ENCODE data around the gene EXOSC1. TPM values are rescaled to one million over a fixed set of nuclear protein-coding genes. Genes with fewer than 3 reads are reported as not detected.
A peak's percentile ranks its signal among the peaks of the same experiment; 100 is the strongest.
"Not testable (repeated sequence)": the region's sequence is repeated elsewhere in the genome, so short reads cannot be mapped to it uniquely, and the experiment has no call there.

EXOSC1 gene
- total RNA-seq, 1 experiment from 2014 or later, result 60.3 TPM

DNA sequence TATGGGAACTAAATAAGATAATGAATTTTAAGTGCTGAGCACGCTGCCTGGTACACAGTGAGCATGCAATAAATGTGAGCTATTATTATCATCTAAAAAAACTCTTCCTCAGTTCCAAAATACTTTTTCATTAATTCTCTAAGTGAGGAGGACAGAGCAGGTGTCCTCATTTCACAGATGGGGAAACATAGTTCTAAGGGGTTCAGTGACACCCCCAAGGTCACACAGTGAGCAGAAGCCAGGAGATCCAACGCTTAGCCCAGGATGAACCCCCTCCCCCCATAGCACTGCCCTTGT lies 37.9 kb downstream of the EXOSC1 start:
- intact Hi-C loops (cut with micrococcal nuclease; ENCODE audit: unreplicated experiment), result no loop called here
- ATAC-seq (no peak), DNase-seq (ENCODE audit: low read depth, low spot score) (no peak)
- Histone ChIP-seq H3K27ac (ENCODE audit: low read length) (peak overlapping the region; percentile 15; the same call in 1 of the 2 replicates), H3K27me3 (ENCODE audit: control insufficient read depth, insufficient read depth, low read length) (no peaks in the 10 kb centered on the region), H3K4me1 (ENCODE audit: control insufficient read depth, insufficient read depth, low read length) (no peaks in the 10 kb centered on the region), H3K36me3 (ENCODE audit: control insufficient read depth, insufficient read depth, low read length) (no peaks in the 10 kb centered on the region), H3K4me3 (ENCODE audit: low read depth in 2 of 2, low read length in 2 of 2) (no peak overlapping the region), H3K9me3 (ENCODE audit: control insufficient read depth, insufficient read depth, low read depth, low read length) (no peaks in the 10 kb centered on the region)
- no TSS peak for BruUV-seq (replicated peaks)
- ChIA-PET POLR2A (interaction anchor here (1.2 kb wide), 1 partner anchor 11 kb away, joined by 3 read pairs; no protein-coding TSS in a partner anchor), CTCF (interaction anchor here (0.6 kb wide), 1 partner anchor 40 kb away, joined by 4 read pairs; no protein-coding TSS in a partner anchor)
- no peak for TF ChIP-seq SIN3A (IDR thresholded peaks at IDR 0.05; ENCODE audit: borderline replicate concordance, insufficient read depth, low read depth, low read length)
- TF ChIP-seq, protein P1, sequence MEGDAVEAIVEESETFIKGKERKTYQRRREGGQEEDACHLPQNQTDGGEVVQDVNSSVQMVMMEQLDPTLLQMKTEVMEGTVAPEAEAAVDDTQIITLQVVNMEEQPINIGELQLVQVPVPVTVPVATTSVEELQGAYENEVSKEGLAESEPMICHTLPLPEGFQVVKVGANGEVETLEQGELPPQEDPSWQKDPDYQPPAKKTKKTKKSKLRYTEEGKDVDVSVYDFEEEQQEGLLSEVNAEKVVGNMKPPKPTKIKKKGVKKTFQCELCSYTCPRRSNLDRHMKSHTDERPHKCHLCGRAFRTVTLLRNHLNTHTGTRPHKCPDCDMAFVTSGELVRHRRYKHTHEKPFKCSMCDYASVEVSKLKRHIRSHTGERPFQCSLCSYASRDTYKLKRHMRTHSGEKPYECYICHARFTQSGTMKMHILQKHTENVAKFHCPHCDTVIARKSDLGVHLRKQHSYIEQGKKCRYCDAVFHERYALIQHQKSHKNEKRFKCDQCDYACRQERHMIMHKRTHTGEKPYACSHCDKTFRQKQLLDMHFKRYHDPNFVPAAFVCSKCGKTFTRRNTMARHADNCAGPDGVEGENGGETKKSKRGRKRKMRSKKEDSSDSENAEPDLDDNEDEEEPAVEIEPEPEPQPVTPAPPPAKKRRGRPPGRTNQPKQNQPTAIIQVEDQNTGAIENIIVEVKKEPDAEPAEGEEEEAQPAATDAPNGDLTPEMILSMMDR (IDR thresholded peaks at IDR 0.05), result no peak
- TF ChIP-seq, protein P2, sequence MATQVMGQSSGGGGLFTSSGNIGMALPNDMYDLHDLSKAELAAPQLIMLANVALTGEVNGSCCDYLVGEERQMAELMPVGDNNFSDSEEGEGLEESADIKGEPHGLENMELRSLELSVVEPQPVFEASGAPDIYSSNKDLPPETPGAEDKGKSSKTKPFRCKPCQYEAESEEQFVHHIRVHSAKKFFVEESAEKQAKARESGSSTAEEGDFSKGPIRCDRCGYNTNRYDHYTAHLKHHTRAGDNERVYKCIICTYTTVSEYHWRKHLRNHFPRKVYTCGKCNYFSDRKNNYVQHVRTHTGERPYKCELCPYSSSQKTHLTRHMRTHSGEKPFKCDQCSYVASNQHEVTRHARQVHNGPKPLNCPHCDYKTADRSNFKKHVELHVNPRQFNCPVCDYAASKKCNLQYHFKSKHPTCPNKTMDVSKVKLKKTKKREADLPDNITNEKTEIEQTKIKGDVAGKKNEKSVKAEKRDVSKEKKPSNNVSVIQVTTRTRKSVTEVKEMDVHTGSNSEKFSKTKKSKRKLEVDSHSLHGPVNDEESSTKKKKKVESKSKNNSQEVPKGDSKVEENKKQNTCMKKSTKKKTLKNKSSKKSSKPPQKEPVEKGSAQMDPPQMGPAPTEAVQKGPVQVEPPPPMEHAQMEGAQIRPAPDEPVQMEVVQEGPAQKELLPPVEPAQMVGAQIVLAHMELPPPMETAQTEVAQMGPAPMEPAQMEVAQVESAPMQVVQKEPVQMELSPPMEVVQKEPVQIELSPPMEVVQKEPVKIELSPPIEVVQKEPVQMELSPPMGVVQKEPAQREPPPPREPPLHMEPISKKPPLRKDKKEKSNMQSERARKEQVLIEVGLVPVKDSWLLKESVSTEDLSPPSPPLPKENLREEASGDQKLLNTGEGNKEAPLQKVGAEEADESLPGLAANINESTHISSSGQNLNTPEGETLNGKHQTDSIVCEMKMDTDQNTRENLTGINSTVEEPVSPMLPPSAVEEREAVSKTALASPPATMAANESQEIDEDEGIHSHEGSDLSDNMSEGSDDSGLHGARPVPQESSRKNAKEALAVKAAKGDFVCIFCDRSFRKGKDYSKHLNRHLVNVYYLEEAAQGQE (IDR thresholded peaks at IDR 0.05; ENCODE audit: insufficient read depth in 1 of 2, low read depth in 2 of 2, low read length in 1 of 2), result no peak
- TF ChIP-seq POLR2AphosphoS5 (IDR thresholded peaks at IDR 0.05; ENCODE audit: low read depth, low read length), result no peak
- TF ChIP-seq TCF7L2 (IDR thresholded peaks at IDR 0.05; ENCODE audit: low read depth, low read length), result no peak
- in situ Hi-C loops (cut with HindIII; ENCODE audit: low pct_unique_long_range_greater_than_20kb, low sequenced_read_pairs), result no loop called here

DNA sequence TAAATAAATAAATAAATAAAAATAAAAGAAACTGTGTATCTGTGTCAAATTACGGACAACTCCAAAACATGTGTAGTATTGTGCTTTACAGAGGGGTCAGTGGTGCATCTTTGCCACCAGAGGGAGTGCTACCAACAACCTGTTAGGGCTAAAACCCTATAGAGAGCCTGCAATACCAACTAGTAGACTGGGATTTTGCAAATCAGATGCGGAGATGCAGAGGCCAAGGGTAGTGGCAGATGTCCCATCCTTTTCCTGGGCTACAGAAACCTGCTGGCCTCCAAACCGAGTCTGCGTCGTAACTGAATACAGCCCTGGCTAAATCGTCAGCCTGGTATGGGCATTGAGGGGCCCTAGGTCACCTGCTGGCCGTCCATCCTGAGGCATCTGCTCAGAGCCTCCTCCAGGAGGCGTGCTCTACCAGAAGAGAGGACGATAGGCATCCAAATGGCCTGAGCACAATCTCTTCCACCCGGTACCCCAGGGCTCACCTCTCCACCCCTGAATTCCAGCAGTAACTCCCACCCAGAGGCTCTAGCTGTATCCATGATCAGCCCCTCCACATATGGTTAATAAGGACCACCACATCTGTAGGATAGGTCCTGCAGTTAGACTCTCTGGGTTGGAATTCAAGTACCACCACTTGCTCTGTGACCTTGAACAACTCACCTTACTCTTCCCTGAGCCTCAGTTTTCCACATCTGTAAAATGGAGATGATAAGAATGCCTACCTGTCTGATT lies 38.4 kb downstream of the EXOSC1 start:
- intact Hi-C loops (cut with micrococcal nuclease; ENCODE audit: unreplicated experiment) (no loop called here), in situ Hi-C loops (cut with HindIII; ENCODE audit: low pct_unique_long_range_greater_than_20kb, low sequenced_read_pairs) (no loop called here)
- ChIA-PET CTCF (interaction anchor here (0.6 to 1.5 kb wide), 2 partner anchors 27 to 41 kb away, joined by 4 to 7 read pairs; no protein-coding TSS in a partner anchor), POLR2A (interaction anchor here (1.2 kb wide), 1 partner anchor 11 kb away, joined by 3 read pairs; no protein-coding TSS in a partner anchor)
- DNase-seq (ENCODE audit: low read depth, low spot score) (peak; percentile 84), ATAC-seq (peak; percentile 98)
- Histone ChIP-seq H3K4me3 (ENCODE audit: low read depth in 2 of 2, low read length in 2 of 2) (peak overlapping the region; percentile 17 to 57), H3K9me3 (ENCODE audit: control insufficient read depth, insufficient read depth, low read depth, low read length) (no peaks in the 10 kb centered on the region), H3K36me3 (ENCODE audit: control insufficient read depth, insufficient read depth, low read length) (no peaks in the 10 kb centered on the region), H3K4me1 (ENCODE audit: control insufficient read depth, insufficient read depth, low read length) (no peaks in the 10 kb centered on the region), H3K27ac (ENCODE audit: low read length) (peak overlapping the region; percentile 15; the same call in 1 of the 2 replicates), H3K27me3 (ENCODE audit: control insufficient read depth, insufficient read depth, low read length) (no peaks in the 10 kb centered on the region)
- BruUV-seq (replicated peaks), result no TSS peak
- TF ChIP-seq, protein P1 (IDR thresholded peaks at IDR 0.05), result peak; percentile 98
- TF ChIP-seq TCF7L2 (IDR thresholded peaks at IDR 0.05; ENCODE audit: low read depth, low read length) (no peak), SIN3A (IDR thresholded peaks at IDR 0.05; ENCODE audit: borderline replicate concordance, insufficient read depth, low read depth, low read length) (no peak)

DNA sequence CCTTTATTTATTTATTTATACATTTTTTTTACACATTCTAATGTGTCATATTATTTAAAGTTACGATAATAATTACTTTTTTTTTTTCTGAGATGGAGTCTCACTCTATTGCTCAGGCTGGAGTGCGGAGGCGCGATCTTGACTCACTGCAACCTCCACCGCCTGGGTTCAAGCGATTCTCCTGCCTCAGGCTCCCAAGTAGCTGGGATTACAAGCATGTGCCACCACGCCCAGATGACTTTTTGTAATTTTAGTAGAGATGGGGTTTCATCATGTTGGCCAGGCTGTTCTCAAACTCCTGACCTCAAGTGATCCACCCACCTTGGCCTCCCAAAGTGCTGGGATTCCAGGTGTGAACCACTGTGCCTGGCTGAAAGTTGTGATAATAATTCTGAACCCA lies 39.3 kb downstream of the EXOSC1 start:
- H3K9me3 ChIP-seq (ENCODE audit: control insufficient read depth, insufficient read depth, low read depth, low read length); POLR2A ChIA-PET; in situ Hi-C loops (cut with HindIII; ENCODE audit: low pct_unique_long_range_greater_than_20kb, low sequenced_read_pairs); intact Hi-C loops (cut with micrococcal nuclease; ENCODE audit: unreplicated experiment); H3K4me3 ChIP-seq (ENCODE audit: low read depth in 2 of 2, low read length in 2 of 2); H3K27me3 ChIP-seq (ENCODE audit: control insufficient read depth, insufficient read depth, low read length); H3K27ac ChIP-seq (ENCODE audit: low read length); ATAC-seq; DNase-seq (ENCODE audit: low read depth, low spot score); H3K36me3 ChIP-seq (ENCODE audit: control insufficient read depth, insufficient read depth, low read length); H3K4me1 ChIP-seq (ENCODE audit: control insufficient read depth, insufficient read depth, low read length); BruUV-seq (replicated peaks): not testable (repeated sequence)
- CTCF ChIA-PET, result interaction anchor here (1.5 kb wide), 1 partner anchor 28 kb away, joined by 7 read pairs; no protein-coding TSS in a partner anchor
